ENCODE data around the gene PRR29.

- TF ChIP-seq CTCF (IDR thresholded peaks at IDR 0.05) (no peak), EP300 (IDR thresholded peaks at IDR 0.05) (no peak), POLR2AphosphoS5 (IDR thresholded peaks at IDR 0.05) (no peak), POLR2A (IDR thresholded peaks at IDR 0.05) (no peak)
These were observed 49.6 kb upstream of the PRR29 start for GRCh38 chr17:63948521-63948920.

Measured in stomach (tissue), 4 donors.